Forelimb muscle (tissue), 1 donor: ENCODE results near the gene MYO9B. TPM values are rescaled to one million over a fixed set of nuclear protein-coding genes. Genes with fewer than 3 reads are reported as not detected.
"Not testable (repeated sequence)": the region's sequence is repeated elsewhere in the genome, so short reads cannot be mapped to it uniquely, and the experiment has no call there.

ENCODE experiments used
- DNase-seq: peaks from one replicate; pipeline ENCODE4 v3.0.0-alpha.2; 2013; ENCODE audit warnings: low read depth
- polyA plus RNA-seq: library from polyadenylated mRNA; unstranded; fragments of 120-200 nt; gene quantifications from one replicate; pipeline ENCODE4 v1.2.1, GENCODE V29; 2013; ENCODE audit not compliant: insufficient read length

MYO9B gene
- polyA plus RNA-seq, 1 donor, result 32.6 TPM

DNA sequence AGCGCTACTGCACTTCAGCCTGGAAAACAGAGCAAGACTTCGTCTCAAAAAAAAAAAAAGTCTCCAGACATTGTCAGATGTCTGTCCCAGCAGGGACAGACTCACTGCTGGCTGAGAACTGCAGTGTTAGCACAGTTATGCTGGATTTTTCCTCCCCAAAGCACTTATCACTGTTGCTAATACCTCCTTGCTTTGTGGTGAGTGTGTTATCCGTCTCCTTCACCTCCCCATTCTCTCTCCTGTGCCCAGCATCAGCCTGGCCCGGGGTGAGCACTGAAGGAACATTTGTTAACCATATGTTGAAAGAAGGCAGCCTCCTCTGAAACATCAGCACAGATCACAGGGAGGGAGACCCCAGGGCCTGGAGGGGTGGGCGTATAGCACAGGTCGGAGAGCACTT, 11.3 kb downstream of the MYO9B start:
- DNase-seq, result no peak

DNA sequence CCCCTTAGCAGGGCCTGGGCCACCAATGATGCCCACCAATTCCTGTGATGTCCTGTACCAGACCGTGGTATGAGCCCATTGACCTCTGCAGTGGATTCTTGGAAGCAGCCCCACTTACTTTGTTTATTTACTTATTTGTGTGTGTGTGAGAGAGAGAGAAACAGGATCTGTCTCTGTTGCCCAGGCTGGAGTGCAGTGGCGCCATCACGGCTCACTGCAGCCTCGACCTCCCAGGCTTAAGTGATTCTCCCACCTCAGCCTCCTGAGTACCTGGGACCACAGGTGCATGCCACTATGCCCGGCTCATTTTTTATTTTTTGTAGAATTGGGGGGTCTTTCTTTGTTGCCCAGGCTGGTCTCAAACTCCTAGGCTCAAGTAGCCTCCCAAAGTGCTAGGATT, 13.0 kb downstream of the MYO9B start:
- no peak for DNase-seq

DNA sequence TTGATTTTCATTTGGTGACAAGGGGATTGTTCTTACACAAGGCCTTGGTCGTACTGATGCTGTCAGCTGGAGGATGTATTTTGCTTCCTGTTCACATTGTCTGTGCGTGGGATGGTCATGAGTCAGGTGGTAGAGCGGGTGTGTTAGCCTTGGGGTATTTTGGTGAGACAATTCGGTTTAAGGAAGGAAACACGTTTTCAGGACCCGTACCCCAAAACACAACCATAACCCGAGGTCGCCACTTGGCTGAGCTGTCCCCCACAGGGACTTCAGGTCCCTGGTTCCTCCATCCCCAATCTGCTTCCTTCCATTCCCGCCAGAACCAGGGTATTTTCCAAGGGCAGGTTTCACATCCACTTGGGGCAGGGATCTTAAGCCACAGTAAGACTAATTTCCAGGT, 15.0 kb downstream of the MYO9B start:
- no peak for DNase-seq

GRCh38 chr19:17091758-17092333, 16.3 kb downstream of the MYO9B start:
- DNase-seq, result no peak

DNA sequence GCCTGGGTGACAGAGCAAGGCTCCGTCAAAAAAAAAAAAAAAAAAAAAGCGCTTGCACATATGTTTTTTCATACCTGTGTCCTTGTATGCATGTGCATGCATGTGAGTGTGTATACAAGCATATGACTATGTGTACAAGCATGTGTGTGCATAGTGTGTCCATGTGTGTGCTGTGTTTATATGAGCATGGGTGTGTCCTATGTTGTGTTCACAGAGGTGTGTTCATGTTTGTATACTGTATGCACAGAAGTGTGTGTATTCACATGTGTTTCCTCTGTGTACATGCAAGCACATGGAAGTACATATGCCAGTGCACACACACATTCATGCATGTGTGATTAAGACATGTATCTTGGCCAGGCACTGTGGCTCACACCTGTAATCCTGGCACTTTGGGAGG, 17.1 kb downstream of the MYO9B start:
- DNase-seq, result no peak

- not testable (repeated sequence) for DNase-seq
Observed at GRCh38 chr19:17094694-17095093, 19.1 kb downstream of the MYO9B start.

DNA sequence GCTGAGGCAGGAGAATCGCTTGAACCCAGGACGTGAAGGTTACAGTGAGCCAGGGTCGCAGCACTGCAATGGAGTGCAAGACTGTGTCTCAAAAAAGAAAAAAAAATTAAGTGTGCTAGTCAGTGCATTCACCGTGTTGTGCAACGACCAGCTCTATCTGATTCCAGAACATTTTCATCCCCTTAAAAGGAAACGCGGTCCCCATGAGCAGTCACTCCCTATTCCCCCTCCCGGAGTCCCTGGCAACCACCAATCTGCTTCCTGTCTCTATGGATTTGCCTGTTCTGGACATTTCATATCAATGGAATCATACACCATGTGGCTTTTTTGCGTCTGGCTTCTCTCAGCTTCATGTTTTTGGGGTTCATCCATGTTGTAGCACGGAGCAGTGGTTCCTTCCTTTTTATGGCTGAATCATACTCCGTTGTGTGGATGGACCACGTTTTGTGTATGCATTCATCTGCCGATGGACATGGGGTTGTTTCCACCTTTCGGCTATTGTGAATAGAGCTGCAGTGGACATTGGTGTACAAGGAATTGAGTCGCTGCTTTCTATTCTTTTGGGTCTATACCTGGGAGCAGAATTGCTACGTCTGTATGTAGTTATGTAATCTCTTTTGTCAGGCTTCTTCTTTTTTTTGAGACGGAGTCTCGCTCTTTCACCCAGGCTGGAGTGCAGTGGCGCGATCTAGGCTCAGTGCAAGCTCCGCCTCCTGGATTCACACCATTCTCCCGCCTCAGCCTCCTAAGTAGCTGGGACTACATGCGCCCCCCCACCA, 19.8 kb downstream of the MYO9B start:
- DNase-seq, result no peak

- no peak for DNase-seq
Observed at GRCh38 chr19:17097593-17098126, 22.1 kb downstream of the MYO9B start.

GRCh38 chr19:17098326-17098725, 22.7 kb downstream of the MYO9B start:
- no peak for DNase-seq

DNA sequence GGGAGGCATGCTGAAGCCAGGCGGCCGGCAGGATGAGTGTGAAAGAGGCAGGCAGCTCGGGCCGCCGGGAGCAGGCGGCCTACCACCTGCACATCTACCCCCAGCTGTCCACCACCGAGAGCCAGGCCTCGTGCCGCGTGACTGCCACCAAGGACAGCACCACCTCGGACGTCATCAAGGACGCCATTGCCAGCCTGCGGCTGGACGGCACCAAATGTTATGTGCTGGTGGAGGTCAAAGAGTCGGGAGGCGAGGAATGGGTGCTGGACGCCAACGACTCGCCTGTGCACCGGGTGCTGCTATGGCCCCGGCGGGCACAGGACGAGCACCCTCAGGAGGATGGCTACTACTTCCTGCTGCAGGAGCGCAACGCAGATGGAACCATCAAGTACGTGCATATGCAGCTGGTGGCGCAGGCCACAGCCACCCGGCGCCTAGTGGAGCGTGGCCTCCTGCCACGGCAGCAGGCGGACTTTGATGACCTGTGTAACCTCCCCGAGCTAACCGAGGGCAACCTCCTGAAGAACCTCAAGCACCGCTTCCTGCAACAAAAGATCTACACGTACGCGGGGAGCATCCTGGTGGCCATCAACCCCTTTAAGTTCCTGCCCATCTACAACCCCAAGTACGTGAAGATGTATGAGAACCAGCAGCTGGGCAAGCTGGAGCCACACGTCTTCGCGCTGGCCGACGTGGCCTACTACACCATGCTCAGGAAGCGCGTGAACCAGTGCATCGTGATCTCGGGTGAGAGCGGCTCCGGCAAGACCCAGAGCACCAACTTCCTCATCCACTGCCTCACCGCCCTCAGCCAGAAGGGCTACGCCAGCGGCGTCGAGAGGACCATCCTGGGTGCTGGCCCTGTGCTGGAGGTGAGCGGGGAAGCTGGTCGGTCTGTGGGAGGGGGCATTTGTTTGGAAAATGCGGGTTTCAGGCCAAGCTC, 26.4 kb downstream of the MYO9B start:
- no peak for DNase-seq

- DNase-seq, result no peak
Observed at GRCh38 chr19:17103177-17103576, 27.6 kb downstream of the MYO9B start.

DNA sequence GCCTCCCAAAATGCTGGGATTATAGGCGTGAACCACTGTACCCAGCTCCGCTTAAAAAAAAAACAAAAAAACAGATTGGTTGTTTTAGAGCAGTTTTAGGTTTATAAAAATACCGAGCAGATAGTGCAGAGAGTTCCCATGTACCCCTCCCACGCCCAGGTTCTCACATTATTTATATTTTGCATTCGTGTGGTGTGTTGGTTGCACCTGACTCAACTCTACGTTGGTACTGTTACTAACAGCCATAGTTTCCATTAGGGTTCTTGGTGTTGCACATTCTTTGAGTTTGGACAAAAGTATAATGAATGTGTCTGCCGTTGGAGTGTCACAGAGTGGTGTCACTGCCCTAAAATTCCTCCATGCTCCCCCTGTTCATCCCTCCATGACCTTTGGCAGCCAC, 29.1 kb downstream of the MYO9B start:
- no peak for DNase-seq

- DNase-seq, result no peak
Observed at GRCh38 chr19:17105556-17105955, 30.0 kb downstream of the MYO9B start.

DNA sequence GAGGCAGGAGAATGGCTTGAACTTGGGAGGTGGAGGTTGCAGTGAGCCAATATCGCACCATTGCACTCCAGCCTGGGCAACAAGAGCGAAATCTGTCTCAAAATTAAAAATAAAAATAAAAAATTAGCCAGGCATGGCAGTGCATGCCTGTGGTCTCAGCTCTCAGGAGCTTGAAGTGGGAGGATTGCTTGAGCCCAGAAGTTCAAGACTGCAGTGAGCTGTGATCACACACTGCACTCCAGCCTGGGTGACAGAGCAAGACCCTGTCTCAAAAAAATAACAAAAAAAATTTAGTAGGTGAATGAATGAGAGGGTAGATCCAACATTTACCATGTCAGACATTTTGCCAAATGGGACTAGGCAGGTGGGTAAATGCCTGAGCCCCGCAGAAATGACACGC, 31.4 kb downstream of the MYO9B start:
- not testable (repeated sequence) for DNase-seq

GRCh38 chr19:17107546-17108452, 32.2 kb downstream of the MYO9B start:
- no peak for DNase-seq

GRCh38 chr19:17108453-17108784, 32.8 kb downstream of the MYO9B start:
- DNase-seq, result no peak

- DNase-seq, result no peak
Observed at GRCh38 chr19:17109300-17109699, 33.7 kb downstream of the MYO9B start.

GRCh38 chr19:17109962-17110598, 34.5 kb downstream of the MYO9B start:
- no peak for DNase-seq

DNA sequence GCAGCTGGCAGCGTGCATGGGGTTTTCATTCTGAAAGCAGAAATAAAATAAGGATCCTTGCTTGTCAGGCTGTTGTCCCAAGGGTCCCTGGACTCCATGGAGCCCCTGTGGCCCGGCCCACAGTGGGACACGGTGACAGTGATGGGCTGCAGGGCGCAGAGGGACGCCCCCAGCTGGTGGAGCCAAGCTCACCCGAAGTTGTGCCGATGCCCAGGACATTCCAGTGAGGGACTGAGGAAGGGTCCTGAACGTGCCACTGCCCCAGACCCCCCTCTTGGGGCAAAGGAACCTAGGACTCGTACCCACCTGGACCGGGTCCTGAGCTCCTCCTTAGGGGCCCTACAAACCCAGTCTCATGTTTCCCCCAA, 35.0 kb downstream of the MYO9B start:
- no peak for DNase-seq

DNA sequence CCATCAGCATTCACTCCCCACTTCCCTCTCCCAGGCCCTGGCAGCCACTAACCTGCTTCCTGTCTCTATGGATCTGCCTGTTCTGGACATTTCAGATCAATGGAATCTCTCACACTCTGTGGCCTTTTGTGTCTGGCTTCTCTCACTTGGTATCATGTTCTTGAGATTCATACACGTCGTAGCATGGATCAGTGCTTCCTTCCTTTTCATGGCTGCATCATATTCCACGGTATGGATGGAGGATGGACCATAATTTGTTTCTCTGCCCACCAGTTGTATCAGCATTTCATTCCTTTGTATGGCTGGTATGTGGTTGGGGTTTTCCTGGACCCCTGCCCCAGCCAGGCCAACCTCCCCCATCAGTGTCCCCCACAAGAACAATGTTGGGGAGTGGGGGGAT, 36.2 kb downstream of the MYO9B start:
- no peak for DNase-seq

GRCh38 chr19:17112271-17112670, 36.7 kb downstream of the MYO9B start:
- no peak for DNase-seq
